Stimulated activated CD8-positive, alpha-beta memory T cell treated with anti-CD3 and anti-CD28 coated beads, Interleukin-7, amount 100 ng/mL, for 1 hour (primary cell): Measurements from ENCODE around the gene FJX1.

ENCODE experiments used
- DNase-seq, 2 donors: peaks; one replicate each; pipeline ENCODE4 v3.0.0-alpha.2; 2020; ENCODE audit warnings: low read depth in 2 of 2

The FJX1 gene

DNA sequence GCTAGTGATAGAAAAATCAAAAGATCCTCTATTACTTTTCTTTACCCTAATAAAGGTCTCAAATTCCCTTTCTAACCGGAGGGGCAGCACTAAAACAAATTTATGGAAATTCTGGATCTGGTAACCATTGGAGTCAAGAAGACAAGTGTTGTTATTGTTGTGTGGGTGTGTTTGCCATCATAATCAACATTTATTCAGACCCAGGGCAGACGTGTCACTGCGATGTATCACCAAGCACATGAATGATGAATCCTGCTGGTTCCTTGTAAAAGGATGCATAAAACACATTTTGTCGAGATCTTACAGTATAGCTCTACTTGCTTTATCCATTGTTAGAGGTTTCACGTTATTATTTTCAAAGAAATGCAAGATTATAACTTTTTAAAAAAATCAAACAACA lies 12.1 kb upstream of the FJX1 start:
- DNase-seq: no peak

DNA sequence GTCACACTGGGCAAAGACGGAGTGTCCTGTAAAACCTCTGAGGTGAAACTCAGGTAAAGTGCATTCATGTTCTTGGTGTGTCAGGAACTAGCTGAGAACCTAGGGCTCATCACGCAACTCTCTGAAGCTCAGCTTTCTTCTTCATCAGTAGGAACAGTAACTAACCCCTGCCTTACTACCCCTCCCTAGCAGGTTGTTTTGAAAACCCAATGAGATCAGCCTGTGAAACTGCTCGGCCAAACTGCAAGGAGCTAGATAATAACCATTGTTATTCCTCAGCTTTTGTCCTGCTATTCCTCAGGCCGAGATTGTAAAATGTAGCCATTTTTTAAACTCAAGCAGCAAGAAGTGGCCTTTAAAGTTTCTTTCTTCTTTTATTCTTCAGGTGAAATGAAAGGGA lies 9.8 kb upstream of the FJX1 start:
- no peak for DNase-seq

DNA sequence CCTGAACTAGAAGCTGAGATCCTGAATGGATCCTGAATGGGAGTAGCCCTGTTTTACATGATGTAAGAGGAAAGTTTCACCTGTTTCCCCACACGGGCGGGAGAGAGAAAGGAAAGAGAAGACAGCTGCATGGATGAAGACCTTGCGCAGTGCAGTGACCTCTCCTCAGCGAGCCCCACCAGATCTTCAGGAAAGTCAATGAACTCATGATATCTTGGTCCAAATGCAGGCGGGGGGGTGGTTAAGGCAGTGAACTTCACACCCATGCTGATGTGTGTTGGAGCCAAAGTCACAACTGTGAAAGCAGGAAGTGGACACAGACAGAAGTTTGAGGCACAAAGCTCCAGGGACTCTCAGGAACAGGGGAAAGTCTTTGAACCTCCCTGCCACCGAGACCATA lies 8.6 kb upstream of the FJX1 start:
- DNase-seq: no peak

DNA sequence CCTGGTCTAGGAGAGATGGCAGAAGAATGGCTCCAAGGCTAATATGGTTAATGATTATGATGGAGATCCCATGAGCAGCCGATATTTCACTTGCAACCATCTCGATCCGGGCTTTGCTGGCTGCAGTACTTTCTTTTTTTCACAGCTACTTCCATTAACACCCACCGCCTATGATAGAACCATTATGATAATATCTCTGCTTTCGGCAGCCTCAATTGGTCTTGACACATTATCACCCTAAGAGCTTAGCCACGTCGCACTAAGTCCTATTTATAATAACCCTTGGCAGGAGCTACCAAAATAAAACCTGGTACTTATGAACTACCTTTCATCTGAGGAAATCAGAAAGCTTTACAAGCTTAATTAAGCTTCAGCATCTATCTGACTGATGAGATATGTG lies 7.6 kb upstream of the FJX1 start:
- DNase-seq: no peak

DNA sequence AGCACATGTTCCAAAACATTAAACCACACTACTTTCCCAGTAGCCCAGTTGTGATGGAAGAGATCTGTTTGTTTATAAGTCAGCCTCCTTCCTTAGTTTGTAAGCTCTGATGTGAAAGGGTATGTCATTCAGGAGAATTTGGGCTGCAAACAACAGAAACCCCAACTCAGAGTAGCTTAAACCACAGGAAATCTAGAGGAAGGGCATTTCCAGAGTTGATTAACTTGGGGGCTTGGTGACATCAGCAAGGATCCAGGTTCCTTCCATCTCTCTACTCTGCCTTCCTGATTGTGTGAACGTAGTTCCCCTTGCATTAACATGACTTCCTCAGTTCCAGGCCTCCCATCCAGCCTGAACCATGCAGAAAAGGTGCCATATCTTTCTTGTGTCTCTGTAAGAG lies 6.5 kb upstream of the FJX1 start:
- DNase-seq: no peak

DNA sequence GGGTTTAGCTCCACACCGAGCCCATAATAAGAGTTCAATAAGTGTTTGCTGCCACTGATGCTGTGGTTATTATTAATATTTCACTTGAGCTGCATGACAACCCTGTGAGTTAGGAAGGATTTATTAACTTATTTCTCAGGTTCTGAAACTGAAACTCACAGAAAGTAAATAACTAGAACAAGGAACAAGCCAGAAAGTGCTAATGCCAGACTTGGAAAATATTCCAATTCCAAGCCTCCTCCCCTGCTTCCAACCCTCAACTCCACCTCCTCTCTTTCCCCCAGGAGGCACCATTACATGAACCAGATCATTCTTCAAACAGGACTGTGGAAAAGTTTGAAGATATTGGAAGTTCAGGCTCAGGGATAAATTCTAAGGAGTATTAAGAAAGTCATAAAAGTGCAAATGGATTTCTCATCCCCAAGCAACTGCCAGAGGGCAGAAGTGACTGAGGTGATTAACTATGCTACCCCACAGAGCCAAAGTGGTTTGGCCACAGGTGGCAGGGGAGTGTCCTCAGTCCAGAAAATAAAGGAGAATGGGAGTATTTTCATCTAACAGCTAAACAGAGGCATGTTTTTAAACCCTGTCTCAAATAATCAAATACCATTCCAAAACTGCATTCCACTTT lies 3.2 kb upstream of the FJX1 start:
- no peak for DNase-seq

DNA sequence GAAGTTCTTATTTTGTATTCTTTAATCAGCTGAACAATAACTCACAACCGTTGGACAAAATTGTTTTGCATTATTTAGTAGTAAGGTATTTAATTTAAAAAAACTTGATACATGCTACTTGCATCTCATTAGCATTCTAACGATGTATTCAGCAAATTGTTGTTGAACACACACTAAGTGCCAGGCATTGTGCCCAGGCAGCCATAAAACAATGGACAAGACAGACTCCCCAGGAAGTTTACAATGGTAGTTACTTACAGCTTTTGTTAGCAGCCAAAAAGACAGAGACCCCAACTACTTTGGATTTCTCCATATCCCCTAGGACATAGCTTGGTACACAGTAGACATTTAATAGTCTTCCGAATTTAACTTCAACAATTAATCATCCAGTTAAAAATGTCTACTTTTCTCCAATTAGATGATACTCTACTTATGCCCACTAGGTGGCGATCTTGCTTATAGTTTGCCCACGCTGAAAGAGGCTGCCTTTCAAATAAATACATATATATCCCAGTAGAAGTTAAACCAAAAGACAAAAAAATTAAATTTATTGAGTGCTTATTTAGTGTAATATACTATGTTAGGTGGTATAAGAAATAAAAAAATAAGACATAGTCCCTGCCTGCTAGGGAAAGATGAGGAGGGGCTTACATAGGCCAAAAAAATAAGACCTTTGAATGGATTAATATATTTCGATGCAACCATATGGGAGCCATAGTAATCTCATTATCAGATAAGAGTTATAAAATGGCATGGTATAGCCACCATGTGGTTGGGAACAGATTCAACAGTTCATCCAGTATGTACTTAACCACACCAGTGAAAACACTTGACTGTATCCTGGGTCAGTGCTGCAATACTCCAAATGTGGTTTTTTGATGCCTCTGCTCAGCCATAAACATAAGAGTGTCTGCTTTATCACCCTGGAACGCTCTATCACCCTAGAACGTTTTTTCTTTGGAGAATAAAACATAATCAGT lies 2.0 kb upstream of the FJX1 start:
- DNase-seq: no peak

DNA sequence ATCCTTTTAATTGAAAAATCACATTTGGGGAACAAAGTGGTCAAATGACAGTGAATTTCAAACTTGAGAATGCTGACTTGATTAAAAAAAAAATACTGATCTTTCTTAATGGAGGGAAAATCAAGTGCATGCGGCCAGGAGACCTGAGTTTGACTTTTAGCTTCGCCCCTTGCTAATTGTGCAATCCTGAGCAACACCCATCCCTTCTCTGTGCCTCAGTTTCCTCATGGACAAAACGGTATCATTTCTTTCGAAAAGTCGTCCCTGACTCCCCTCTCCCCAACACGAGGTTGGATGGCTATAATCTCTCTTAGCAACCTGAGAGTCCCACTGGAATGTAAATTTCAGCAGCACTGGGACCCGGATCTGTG lies 959 bp upstream of the FJX1 start:
- no peak for DNase-seq

DNA sequence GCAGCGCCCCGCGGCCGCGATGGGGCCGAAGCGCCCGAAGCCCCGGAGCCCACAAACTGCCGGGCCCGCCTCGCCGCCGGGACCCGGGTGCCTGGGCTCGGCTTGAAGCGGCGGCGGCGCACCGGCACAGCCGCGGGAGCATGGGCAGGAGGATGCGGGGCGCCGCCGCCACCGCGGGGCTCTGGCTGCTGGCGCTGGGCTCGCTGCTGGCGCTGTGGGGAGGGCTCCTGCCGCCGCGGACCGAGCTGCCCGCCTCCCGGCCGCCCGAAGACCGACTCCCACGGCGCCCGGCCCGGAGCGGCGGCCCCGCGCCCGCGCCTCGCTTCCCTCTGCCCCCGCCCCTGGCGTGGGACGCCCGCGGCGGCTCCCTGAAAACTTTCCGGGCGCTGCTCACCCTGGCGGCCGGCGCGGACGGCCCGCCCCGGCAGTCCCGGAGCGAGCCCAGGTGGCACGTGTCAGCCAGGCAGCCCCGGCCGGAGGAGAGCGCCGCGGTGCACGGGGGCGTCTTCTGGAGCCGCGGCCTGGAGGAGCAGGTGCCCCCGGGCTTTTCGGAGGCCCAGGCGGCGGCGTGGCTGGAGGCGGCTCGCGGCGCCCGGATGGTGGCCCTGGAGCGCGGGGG lies 346 bp downstream of the FJX1 start:
- DNase-seq: no peak

DNA sequence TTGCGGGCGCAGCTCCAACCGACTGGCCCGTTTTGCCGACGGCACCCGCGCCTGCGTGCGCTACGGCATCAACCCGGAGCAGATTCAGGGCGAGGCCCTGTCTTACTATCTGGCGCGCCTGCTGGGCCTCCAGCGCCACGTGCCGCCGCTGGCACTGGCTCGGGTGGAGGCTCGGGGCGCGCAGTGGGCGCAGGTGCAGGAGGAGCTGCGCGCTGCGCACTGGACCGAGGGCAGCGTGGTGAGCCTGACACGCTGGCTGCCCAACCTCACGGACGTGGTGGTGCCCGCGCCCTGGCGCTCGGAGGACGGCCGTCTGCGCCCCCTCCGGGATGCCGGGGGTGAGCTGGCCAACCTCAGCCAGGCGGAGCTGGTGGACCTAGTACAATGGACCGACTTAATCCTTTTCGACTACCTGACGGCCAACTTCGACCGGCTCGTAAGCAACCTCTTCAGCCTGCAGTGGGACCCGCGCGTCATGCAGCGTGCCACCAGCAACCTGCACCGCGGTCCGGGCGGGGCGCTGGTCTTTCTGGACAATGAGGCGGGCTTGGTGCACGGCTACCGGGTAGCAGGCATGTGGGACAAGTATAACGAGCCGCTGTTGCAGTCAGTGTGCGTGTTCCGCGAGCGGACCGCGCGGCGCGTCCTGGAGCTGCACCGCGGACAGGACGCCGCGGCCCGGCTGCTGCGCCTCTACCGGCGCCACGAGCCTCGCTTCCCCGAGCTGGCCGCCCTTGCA lies 1.0 kb downstream of the FJX1 start:
- DNase-seq: no peak

DNA sequence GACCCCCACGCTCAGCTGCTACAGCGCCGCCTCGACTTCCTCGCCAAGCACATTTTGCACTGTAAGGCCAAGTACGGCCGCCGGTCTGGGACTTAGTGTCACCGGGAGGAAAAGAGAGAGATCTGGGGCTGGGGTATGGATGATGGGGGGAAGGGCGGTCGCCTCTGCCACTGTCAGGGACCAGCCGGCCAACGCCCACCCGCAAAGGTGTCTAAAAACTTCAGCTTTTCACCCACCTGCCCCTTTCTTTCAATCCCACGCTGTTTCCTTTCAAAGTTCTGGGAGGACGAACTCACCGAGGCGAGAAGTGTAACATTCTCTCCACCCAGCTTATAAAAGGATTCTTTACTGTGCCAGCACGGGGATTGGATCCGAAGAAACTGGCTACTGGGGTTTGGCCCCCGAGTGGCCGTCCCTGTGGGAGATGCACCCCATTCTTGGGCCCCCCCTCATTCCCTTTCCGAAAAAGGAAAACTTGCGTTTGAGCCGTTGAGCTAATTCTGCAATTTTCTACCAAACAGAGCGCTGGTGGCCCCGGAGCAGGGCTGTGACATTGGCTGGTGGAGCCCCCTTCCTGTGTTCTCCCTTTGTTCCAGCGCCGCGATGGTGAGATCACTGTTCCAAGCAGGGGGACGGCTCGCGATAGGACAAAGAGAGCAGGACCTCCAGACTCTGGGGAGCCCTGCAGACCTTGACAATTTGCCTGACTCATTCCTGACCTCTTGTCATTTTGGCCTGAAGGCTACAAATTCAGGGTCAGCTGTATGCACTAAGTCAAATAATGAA lies 1.8 kb downstream of the FJX1 start:
- DNase-seq: no peak

DNA sequence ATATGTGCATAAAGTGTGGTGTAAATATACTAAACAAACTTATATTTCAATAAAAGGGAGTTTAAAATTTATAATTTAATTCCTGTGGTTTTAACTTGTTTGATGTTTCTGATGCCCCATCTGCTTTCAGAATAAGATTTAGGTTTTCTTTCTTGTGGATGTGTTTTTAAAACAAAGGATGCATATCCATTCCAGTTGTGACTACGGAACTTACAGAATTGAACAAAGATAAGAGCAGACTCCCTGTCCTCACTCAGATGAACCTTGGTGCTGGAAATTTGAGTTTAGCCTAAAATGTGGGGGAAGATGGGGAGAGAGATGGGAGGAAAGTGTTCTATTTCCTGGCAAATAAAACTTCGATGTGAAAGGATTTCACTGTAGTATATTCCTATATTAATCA lies 2.5 kb downstream of the FJX1 start:
- no peak for DNase-seq

DNA sequence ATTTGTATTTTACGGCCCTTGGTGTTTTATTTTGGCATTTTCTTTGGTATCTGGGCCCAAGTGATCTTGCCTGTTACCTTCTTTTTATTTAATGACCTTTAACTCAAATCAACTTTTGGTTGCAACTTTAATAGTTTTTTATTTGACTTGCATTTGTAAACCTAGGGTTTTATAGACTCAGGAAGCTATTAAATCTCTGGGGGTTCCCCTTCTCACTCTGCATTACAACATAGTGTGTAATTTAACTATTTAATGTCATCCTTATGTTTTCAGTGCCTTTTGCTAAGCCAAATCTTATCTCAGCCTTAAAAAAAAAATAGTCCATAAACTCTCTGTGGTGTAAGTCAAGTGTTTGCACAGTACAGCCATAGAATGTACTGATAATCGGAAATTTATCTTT lies 3.4 kb downstream of the FJX1 start:
- no peak for DNase-seq

DNA sequence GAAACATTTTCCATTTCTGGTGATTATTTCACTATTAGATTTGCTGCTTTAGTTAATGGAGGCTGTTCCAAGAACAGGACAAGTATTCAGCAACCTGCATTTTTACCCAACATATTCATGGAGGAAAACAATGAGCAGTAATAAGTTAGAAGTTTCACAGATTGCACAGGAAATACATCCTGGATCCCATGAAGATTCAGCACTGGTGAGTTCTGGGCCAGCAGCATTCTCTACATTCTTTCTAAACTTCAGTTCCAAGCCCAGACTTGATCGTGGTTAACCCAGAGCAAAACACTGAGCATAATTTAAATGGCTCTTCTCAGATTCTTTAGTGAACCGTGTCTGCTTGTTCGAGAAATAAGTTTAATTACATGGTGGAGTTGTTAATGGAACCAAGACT lies 3.8 kb downstream of the FJX1 start:
- no peak for DNase-seq

DNA sequence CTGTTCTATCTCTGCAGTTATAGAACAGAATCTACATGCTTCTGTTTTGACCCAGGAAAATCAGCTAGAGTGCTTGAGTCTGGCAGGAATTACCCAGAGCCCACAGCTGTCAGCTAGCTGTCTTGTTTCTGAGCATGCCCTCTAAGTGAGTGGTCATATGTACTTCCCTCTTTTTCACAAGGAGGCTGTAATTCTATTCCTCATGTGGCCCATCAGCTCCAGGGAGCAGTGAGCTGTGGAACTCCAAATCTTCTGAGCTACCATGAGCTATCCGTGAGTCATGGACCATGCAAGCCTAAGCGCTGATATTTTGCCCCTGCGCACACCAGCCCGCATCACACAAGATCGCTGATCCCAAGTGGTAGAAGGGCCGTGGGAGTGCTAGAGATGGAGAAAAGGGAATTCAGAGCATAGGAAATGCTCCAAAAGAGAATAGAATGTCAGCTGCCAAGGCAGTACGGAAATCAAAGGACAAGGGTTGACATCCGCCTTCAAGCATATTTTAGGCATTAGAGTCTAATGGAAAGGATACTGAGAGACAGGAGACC lies 5.4 kb downstream of the FJX1 start:
- DNase-seq: no peak

DNA sequence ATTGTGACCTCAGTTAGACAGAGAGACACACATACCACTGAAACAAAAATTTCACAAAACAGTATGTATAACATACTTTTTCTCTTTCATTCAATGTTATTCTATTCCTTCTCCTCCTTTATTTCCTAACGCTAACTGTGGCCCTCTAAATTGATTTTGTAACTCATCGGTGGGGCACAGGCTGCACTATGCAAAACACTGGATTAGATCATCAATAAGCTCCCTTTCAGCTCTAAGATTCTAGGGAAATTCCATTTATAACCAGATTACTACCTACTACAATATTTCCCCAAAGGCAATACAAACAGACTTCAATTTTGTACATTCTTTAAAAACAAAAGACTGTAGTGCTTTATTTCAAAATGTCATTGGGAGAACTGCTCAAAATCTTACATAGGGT lies 6.1 kb downstream of the FJX1 start:
- DNase-seq: no peak

DNA sequence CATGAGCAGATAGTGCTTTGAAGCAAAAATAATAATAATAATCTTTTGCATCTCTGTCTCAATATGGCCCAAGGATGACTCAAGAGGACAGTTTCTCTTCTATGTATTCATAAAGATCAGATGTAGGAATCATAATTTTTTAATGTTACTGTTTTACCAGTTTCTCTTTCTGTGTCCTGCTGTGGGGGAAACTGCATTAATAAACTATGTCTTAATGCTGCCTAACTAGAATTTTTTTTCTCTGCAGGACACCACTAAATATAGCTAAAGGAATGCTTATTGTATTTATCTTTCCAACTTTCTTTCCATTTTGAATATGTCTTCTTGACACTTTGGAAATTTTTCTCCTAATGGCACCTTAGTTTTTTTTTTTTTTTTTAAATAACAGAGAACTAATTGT lies 6.5 kb downstream of the FJX1 start:
- no peak for DNase-seq

DNA sequence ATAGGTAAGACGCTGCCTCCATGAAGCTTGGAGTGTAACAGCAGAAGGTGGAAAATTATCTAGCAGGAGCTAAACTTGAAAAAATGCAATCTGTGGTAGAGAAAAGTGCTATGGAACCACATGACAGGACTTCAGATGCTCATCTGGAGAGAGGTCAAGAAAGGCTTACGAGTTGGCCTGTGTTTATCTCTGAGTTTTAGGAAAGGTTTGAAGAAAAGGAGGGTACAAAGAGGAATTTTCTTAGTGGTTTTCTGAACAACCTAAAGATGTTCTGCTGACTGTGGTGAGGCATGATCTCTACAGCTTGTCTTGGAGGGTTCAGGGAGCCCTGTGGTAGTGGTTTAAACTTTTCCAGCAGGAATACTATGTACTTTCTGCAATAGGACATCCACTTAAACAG lies 8.2 kb downstream of the FJX1 start:
- no peak for DNase-seq

DNA sequence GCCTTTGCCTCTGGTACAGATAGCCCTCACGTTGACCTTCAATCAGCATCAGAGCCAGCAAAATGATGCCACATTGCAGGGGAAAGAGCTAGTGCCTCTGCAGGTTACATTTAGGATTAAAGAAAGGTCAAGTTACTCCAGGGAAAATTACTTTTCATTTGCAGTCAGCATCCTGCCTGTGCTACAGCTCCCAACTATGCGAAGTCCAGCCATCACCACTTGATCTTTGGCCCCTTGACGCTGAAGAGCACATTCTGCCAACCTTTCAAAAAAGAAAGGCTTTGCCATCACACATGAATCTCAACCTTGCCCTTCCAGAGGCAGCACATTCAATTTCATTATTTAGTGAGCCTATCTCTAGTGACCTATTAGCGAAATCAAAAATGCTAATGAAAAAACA lies 11.3 kb downstream of the FJX1 start:
- DNase-seq: no peak

DNA sequence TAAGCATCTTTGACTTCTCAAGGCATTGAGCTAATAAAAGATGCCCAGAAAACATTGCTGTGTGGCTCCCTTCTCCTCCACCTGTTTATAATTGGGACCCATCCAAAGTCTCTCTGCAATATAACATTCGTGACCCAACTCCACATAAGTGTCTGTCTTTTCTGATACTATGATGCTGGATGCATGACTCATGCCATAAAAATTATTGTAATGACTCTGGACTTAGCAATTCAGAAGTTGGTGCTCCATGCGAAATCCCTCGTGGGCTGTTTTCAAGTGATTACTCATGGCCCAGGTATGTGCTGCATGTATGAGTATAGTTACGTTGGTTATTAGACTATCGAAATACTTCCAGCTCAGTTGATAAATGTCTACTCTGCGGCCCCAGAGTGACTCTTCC lies 11.7 kb downstream of the FJX1 start:
- no peak for DNase-seq

DNA sequence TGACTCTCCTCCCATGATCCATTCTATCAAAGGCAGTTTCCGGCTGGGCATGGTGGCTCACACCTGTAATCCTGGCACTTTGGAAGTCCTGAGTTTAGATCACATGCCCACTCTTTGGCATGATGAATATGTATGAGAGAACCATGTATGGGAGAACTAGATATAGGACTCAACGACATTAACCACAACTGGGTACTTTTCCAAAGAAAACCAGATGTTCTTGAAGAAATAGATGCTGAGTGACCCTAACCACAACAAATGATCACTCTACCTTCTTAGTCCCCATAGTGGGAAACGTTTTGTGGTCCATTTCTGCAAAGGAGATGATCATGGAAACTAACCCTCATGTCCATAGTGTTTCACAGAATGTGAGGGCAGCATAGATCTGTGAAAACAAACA lies 13.6 kb downstream of the FJX1 start:
- DNase-seq: no peak
